ENCODE measurements around the gene CUL4A. TPM values are rescaled to one million over a fixed set of nuclear protein-coding genes. Genes with fewer than 3 reads are reported as not detected.
"Not testable (repeated sequence)": the region's sequence is repeated elsewhere in the genome, so short reads cannot be mapped to it uniquely, and the experiment has no call there.

The CUL4A gene
- total RNA-seq, 4 donors from 2014 or later, result 55.8 to 110 (median 76.8) TPM

GRCh38 chr13:113239986-113240385, 30.6 kb downstream of the CUL4A start:
- intact Hi-C loops (cut with DNase I), result no loop called here
- Histone ChIP-seq H3K9me3 (no peaks in the 10 kb centered on the region), H3K4me1 (no peaks in the 10 kb centered on the region), H3K27ac (no peak overlapping the region), H3K4me3 (no peak overlapping the region), H3K27me3 (no peaks in the 10 kb centered on the region), H3K36me3 (peaks cover 0 to 98% (median 21%) of the 10 kb centered on the region in 3 donors)
- 83 to 89% methylated on average over 3 to 5 of the region's 6 CpGs for WGBS, 2 donors
- TF ChIP-seq POLR2A (IDR thresholded peaks at IDR 0.05), result no peak
- no peak for TF ChIP-seq CTCF (IDR thresholded peaks at IDR 0.05)
- no peak for DNase-seq

- H3K4me1 ChIP-seq; intact Hi-C loops (cut with DNase I); H3K9me3 ChIP-seq; H3K4me3 ChIP-seq; H3K27ac ChIP-seq; DNase-seq; H3K27me3 ChIP-seq: not testable (repeated sequence)
- peaks cover 0 to 98% (median 33%) of the 10 kb centered on the region in 3 donors for H3K36me3 ChIP-seq
- 64 to 92% methylated on average over 7 to 8 of the region's 8 CpGs for WGBS, 2 donors
These were observed 32.2 kb downstream of the CUL4A start for GRCh38 chr13:113241623-113242022.

GRCh38 chr13:113243847-113244246, 34.4 kb downstream of the CUL4A start:
- no peak overlapping the region for H3K27ac ChIP-seq
- peaks cover 0 to 100% (median 44%) of the 10 kb centered on the region in 3 donors for H3K36me3 ChIP-seq
- H3K4me3 ChIP-seq, result no peak overlapping the region
- no peak for TF ChIP-seq CTCF (IDR thresholded peaks at IDR 0.05)
- TF ChIP-seq POLR2A (IDR thresholded peaks at IDR 0.05), result no peak
- intact Hi-C loops (cut with DNase I), result no loop called here
- no peaks in the 10 kb centered on the region for H3K9me3 ChIP-seq
- H3K27me3 ChIP-seq, result no peaks in the 10 kb centered on the region
- whole genome bisulfite sequencing, 2 donors, result 70 to 76% methylated on average over 5 to 6 of the region's 6 CpGs
- no peaks in the 10 kb centered on the region for H3K4me1 ChIP-seq
- DNase-seq, result no peak

GRCh38 chr13:113245849-113246796, 36.7 kb downstream of the CUL4A start:
- 80 to 85% methylated on average over 9 to 10 of the region's 10 CpGs for WGBS, 2 donors
- H3K9me3 ChIP-seq, result no peaks in the 10 kb centered on the region
- intact Hi-C loops (cut with DNase I), result no loop called here
- peaks cover 5 to 100% (median 52%) of the 10 kb centered on the region in 3 donors for H3K36me3 ChIP-seq
- H3K27ac ChIP-seq, result no peak overlapping the region
- TF ChIP-seq CTCF (IDR thresholded peaks at IDR 0.05) (peak in 1 of 6 experiments; percentile 22), POLR2A (IDR thresholded peaks at IDR 0.05) (no peak)
- DNase-seq, result no peak
- no peak overlapping the region for H3K4me3 ChIP-seq
- no peaks in the 10 kb centered on the region for H3K4me1 ChIP-seq
- H3K27me3 ChIP-seq, result no peaks in the 10 kb centered on the region

GRCh38 chr13:113252516-113253095, 43.2 kb downstream of the CUL4A start:
- no peak for TF ChIP-seq POLR2A (IDR thresholded peaks at IDR 0.05)
- no peak for TF ChIP-seq CTCF (IDR thresholded peaks at IDR 0.05)
- Histone ChIP-seq H3K4me3 (no peak overlapping the region), H3K27me3 (no peaks in the 10 kb centered on the region), H3K36me3 (peaks cover 5 to 100% (median 47%) of the 10 kb centered on the region in 3 donors), H3K4me1 (no peaks in the 10 kb centered on the region), H3K27ac (no peak overlapping the region), H3K9me3 (no peaks in the 10 kb centered on the region)
- WGBS, 2 donors, result 81 to 82% methylated on average over 6 to 9 of the region's 11 CpGs
- no peak for DNase-seq
- intact Hi-C loops (cut with DNase I), result no loop called here

- H3K36me3 ChIP-seq, result peaks cover 7 to 99% (median 53%) of the 10 kb centered on the region in 3 donors
- H3K9me3 ChIP-seq; H3K27me3 ChIP-seq; H3K27ac ChIP-seq; DNase-seq; intact Hi-C loops (cut with DNase I); H3K4me1 ChIP-seq; H3K4me3 ChIP-seq: not testable (repeated sequence)
- 95 to 96% methylated on average over 6 of the region's 6 CpGs for WGBS, 2 donors
These were observed 48.5 kb downstream of the CUL4A start for GRCh38 chr13:113257908-113258307.
